Stomach smooth muscle (tissue), 2 donors: ENCODE data around the gene CCDC148.

Source experiments
- H3K27ac ChIP-seq: one replicate; pipeline ENCODE4 v1.7.0; 2013; ENCODE audit warnings: mild to moderate bottlenecking, low read length, inconsistent platforms
- H3K27me3 ChIP-seq, 2 donors: one replicate each; pipeline ENCODE4 v1.7.0; 2013; ENCODE audit warnings: low read length in 2 of 2; ENCODE audit not compliant: insufficient read depth in 2 of 2, control insufficient read depth in 1 of 2
- H3K36me3 ChIP-seq, 2 donors: one replicate each; pipeline ENCODE4 v1.7.0; 2013; ENCODE audit warnings: low read length in 2 of 2; ENCODE audit not compliant: control insufficient read depth in 2 of 2, insufficient read depth in 2 of 2
- H3K4me1 ChIP-seq: one replicate; pipeline ENCODE4 v1.7.0; 2013; ENCODE audit warnings: low read length; ENCODE audit not compliant: control insufficient read depth, insufficient read depth
- H3K4me3 ChIP-seq, 2 donors: one replicate each; pipeline ENCODE4 v1.7.0; 2013; ENCODE audit warnings: low read length in 2 of 2
- H3K9ac ChIP-seq, 2 donors: one replicate each; pipeline ENCODE4 v1.7.0; 2013; ENCODE audit warnings: low read length in 2 of 2, mild to moderate bottlenecking in 1 of 2
- H3K9me3 ChIP-seq, 2 donors: one replicate each; pipeline ENCODE4 v1.7.0; 2013; ENCODE audit warnings: low read length in 2 of 2; ENCODE audit not compliant: control insufficient read depth in 2 of 2
- donor health status: healthy.
- donor health status: Pancreatic carcinoma.

Gene CCDC148

DNA sequence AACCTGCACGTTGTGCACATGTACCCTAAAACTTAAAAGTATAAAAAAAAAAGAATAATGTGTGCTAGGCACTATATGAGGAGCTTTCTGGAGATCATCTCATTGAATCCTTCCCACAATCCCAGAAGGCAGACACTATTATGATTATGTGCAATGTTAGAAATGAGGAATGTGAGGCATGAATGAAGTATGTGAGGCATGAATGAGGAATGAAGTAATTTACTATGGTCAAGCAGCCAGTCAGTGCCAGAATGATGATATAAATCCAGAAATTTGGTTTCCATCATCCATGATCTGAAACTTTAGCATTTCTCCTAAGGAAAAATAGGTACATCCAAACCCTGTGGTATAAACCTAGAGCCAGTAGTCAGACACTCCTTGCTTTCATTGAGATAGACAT is 42.0 kb downstream of the CCDC148 start:
- Histone ChIP-seq H3K36me3 (no peaks in the 10 kb centered on the region), H3K27ac (no peak overlapping the region), H3K4me3 (no peak overlapping the region), H3K9me3 (peaks cover 0 to 11% of the 10 kb centered on the region in 2 donors), H3K9ac (no peak overlapping the region), H3K4me1 (no peaks in the 10 kb centered on the region), H3K27me3 (no peaks in the 10 kb centered on the region)

DNA sequence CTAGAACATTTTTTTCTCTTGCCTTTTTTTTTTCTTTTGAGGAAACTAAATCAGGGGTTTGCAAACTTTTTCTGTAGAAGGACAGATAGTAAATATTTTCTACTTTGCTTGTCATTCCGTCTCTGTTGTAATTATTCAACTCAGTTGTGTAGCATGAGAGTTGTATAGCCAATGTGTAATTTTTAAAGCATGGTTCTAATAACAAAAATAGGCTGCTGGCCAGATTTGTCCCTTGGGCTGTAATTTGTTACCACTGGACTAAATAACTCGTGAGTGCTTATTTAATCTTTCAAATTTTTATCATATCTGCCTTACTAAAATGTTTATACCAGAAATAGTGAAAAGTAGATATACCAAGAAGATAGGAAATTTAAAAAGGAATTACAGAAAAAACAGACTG is 43.0 kb downstream of the CCDC148 start:
- H3K9ac ChIP-seq = no peak overlapping the region
- no peaks in the 10 kb centered on the region for H3K4me1 ChIP-seq
- H3K4me3 ChIP-seq = no peak overlapping the region
- no peak overlapping the region for H3K27ac ChIP-seq
- no peaks in the 10 kb centered on the region for H3K27me3 ChIP-seq
- no peaks in the 10 kb centered on the region for H3K36me3 ChIP-seq
- peaks cover 0 to 11% of the 10 kb centered on the region in 2 donors for H3K9me3 ChIP-seq

DNA sequence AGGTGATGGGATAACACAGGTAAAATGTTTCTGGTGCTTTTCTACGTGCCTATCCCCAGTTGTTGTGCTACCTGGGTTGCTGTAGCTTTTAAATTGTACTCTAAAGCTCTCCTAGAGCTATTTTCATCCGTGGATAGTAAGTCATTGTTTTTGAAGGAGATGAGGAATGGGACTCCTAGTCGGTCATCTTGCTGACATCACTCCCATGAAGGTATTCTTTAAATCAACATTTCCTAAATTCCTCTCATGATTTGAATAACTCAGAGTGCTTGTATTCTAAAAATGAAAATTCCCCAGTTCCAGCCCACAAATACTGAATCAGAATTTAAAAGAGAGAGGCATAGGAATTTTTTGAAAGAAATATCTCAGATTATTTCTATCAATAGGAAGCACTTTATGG is 44.3 kb downstream of the CCDC148 start:
- H3K9ac ChIP-seq = no peak overlapping the region
- H3K9me3 ChIP-seq = peaks cover 0 to 11% of the 10 kb centered on the region in 2 donors
- no peaks in the 10 kb centered on the region for H3K27me3 ChIP-seq
- no peak overlapping the region for H3K4me3 ChIP-seq
- H3K36me3 ChIP-seq = no peaks in the 10 kb centered on the region
- H3K4me1 ChIP-seq = no peaks in the 10 kb centered on the region
- no peak overlapping the region for H3K27ac ChIP-seq

DNA sequence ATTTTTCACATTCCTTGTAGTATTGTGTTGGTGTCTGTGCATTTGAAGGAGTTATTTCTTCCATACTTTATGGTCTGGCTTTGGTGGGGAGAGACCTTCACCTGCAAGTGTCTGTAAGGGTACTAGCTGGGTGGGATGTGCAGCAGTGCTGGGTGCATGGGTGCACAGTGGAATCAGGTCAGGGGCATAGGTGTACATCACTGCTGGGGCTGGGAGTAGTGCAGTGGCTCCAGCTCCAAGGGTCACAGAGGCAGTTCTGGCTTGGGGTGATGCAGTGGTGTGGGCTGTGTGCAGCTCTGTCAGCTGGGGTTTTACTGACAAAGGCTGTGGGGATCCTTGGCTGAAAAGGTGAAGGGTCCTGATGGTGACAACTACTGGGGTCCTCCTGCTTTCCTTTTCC is 44.8 kb downstream of the CCDC148 start:
- H3K9me3 ChIP-seq = peaks cover 0 to 11% of the 10 kb centered on the region in 2 donors
- no peaks in the 10 kb centered on the region for H3K4me1 ChIP-seq
- no peaks in the 10 kb centered on the region for H3K36me3 ChIP-seq
- H3K4me3 ChIP-seq = no peak overlapping the region
- no peaks in the 10 kb centered on the region for H3K27me3 ChIP-seq
- no peak overlapping the region for H3K9ac ChIP-seq
- H3K27ac ChIP-seq = no peak overlapping the region

DNA sequence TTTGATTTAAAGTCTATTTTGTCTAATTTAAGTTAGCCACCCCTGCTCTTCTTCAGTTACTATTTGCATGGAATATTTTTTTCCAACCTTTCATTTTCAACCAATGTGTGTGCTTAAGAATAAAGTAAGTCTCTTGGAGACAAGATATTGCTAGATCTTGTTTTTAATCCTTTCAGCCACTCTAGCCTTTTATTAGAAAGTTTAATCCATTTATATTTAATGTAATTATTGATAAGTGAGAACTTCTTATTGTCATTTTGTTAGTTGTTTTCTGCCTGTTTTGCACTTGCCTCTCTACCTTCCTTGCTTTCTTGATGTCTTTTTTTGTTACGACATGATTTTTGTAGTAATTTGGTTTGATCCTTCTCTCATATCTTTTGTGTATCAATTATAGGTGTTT is 46.4 kb downstream of the CCDC148 start:
- H3K27ac ChIP-seq = no peak overlapping the region
- no peak overlapping the region for H3K4me3 ChIP-seq
- no peaks in the 10 kb centered on the region for H3K36me3 ChIP-seq
- H3K9me3 ChIP-seq = peaks cover 0 to 3% of the 10 kb centered on the region in 2 donors
- no peak overlapping the region for H3K9ac ChIP-seq
- H3K27me3 ChIP-seq = no peaks in the 10 kb centered on the region
- no peaks in the 10 kb centered on the region for H3K4me1 ChIP-seq

DNA sequence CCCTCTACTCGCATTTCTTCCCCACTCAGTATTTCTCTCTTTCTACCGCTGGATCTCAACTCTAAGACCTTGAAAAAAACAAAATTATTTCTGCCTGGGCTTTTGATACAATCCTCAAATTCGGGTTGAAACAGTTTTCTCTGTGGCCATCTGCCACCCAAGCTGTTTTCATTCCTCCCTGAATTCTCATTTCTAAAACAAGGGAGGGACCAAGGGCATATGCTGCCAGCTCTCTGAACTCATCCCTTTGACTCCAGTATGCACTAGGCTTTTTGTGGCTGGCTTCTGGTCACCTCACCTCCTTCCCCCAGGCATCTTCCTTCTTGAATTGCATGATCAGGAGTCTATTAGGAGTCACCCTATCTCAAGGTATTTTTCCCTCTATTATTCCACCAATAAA is 49.5 kb downstream of the CCDC148 start:
- H3K9ac ChIP-seq = no peak overlapping the region
- no peak overlapping the region for H3K4me3 ChIP-seq
- H3K4me1 ChIP-seq = no peaks in the 10 kb centered on the region
- no peaks in the 10 kb centered on the region for H3K36me3 ChIP-seq
- peaks cover 0 to 3% of the 10 kb centered on the region in 2 donors for H3K9me3 ChIP-seq
- no peak overlapping the region for H3K27ac ChIP-seq
- H3K27me3 ChIP-seq = no peaks in the 10 kb centered on the region

DNA sequence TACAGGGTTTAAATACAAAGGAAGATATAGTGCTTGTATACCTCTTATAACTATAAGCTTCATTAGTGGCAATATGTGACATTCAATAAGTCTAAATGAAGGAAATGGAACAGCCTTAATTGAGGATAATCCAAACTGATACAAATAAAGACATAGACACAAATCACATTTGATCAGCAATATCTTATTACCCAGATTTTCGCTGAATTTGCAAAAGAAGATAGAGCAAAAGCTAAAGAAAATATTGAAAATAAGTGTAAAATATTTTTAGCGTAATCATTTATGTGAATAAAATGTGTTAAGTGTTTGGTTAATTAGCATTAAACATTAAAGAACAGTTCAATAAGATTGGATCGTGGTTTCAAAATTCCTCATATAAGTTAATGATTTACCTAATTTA is 51.2 kb downstream of the CCDC148 start:
- Histone ChIP-seq H3K4me1 (no peaks in the 10 kb centered on the region), H3K27me3 (no peaks in the 10 kb centered on the region), H3K36me3 (no peaks in the 10 kb centered on the region), H3K4me3 (no peak overlapping the region), H3K9me3 (peaks cover 0 to 3% of the 10 kb centered on the region in 2 donors), H3K27ac (no peak overlapping the region), H3K9ac (no peak overlapping the region)

DNA sequence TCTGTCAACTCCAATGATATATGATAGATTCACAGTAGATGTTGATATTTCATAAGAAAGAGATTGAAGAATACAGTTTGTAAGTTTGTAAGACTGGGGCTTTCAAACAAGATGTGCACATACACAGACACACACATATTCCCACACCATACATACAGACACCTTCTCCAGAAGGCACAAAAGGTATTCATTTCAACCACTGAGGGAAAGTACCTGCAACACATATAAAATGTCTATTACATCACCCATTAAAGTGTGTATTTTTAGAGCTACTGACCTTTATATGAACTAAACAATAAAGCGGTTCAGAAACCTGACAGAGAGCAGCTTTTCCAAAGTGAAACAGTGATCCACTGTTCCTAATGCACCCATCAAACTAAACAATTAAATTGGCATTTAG is 53.3 kb downstream of the CCDC148 start:
- Histone ChIP-seq H3K36me3 (no peaks in the 10 kb centered on the region), H3K9ac (no peak overlapping the region), H3K4me3 (no peak overlapping the region), H3K27me3 (no peaks in the 10 kb centered on the region), H3K27ac (no peak overlapping the region), H3K4me1 (no peaks in the 10 kb centered on the region), H3K9me3 (no peaks in the 10 kb centered on the region)

DNA sequence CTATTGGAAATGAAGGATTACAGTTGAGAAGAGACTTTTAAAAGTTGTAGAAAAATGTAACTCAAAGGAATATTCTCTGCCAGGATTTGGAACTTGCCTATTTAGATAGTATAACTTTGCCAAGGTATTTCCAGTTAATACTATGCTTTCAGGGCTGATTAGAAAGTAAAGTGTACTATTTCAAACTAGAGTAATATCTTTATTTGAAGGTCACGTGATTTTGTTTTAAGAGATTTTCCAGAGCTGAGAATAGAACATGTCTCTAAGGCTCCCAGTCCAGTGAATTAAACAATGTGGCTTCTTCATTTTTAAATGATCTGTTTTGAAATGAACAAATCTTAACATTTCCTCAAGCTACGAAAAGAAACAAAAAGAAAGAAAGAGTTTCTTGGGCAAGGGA is 53.9 kb downstream of the CCDC148 start:
- no peak overlapping the region for H3K4me3 ChIP-seq
- H3K27ac ChIP-seq = no peak overlapping the region
- H3K9me3 ChIP-seq = no peaks in the 10 kb centered on the region
- H3K36me3 ChIP-seq = no peaks in the 10 kb centered on the region
- no peak overlapping the region for H3K9ac ChIP-seq
- H3K4me1 ChIP-seq = no peaks in the 10 kb centered on the region
- no peaks in the 10 kb centered on the region for H3K27me3 ChIP-seq

DNA sequence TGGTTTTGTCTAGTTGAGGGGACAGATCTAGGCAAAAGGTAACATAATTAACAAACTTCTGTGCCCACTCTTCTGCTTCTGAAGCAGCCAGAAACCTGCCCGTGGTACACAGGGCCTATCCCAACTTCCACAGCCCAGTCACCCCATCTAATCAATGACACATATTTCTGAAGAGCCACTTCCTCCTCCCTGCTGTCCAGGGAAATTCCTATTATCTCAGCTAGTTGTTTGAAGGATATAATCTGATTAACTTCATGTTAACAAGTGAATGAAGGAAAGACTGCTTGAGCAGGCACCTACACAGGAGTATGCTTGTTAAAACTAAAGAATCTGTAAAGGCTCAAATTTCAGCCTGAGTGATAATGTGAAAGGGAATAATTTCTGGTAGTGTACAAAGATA is 61.4 kb downstream of the CCDC148 start:
- no peaks in the 10 kb centered on the region for H3K4me1 ChIP-seq
- H3K4me3 ChIP-seq = no peak overlapping the region
- H3K27ac ChIP-seq = no peak overlapping the region
- H3K9me3 ChIP-seq = no peaks in the 10 kb centered on the region
- no peaks in the 10 kb centered on the region for H3K36me3 ChIP-seq
- H3K27me3 ChIP-seq = no peaks in the 10 kb centered on the region
- no peak overlapping the region for H3K9ac ChIP-seq

DNA sequence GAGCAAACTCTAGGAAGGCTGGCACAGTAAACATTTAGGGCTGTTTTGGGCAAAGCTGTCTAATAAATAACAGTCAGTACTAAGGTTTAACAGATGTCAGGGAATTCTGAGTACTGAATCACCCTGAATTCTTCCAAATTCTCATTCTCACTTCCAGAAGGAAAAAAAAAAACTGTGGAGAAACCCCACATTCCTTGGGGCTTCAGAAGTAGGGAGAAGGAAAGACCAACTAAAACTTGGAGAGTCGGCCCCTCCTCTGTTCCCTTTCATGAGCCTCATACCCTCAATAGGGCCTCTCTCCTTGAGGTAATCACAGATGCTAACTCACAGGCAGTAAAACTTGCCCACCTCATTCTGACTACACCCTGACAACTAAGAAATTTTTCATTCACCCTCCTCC is 62.1 kb downstream of the CCDC148 start:
- H3K27ac ChIP-seq = no peak overlapping the region
- H3K36me3 ChIP-seq = no peaks in the 10 kb centered on the region
- H3K9ac ChIP-seq = no peak overlapping the region
- H3K27me3 ChIP-seq = no peaks in the 10 kb centered on the region
- no peaks in the 10 kb centered on the region for H3K4me1 ChIP-seq
- H3K9me3 ChIP-seq = no peaks in the 10 kb centered on the region
- H3K4me3 ChIP-seq = no peak overlapping the region

DNA sequence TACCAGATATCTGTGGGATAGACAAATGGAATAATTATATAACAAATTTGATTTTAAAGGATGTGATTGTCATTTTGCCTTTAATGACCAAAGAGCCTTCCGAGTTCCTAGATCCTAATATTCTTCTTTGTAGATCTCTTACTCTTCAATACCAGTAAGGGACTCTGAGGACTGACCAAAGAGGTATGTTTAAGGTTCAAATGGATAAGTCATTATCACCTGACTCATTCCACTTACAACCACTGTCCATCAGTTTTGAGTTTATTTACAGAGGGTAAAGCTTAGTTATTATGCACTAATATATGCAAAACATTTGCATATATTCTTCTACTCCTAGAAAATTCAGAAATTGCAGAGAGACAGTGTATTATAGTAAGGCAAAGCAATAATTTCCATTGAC is 62.7 kb downstream of the CCDC148 start:
- Histone ChIP-seq H3K27me3 (no peaks in the 10 kb centered on the region), H3K27ac (no peak overlapping the region), H3K4me1 (no peaks in the 10 kb centered on the region), H3K36me3 (no peaks in the 10 kb centered on the region), H3K4me3 (no peak overlapping the region), H3K9me3 (no peaks in the 10 kb centered on the region), H3K9ac (no peak overlapping the region)
